Adipocyte (in vitro differentiated cells): Measurements from ENCODE around the gene PAFAH1B2.

Source experiments
- DNase-seq: peaks from one replicate; pipeline ENCODE4 v3.0.0-alpha.2; 2015; ENCODE audit warnings: low read depth
- H3K27me3 ChIP-seq: replicated peaks from 2 replicates; pipeline ENCODE4 v1.7.0; 2013; ENCODE audit warnings: mild to moderate bottlenecking, low read length, moderate library complexity; ENCODE audit not compliant: control insufficient read depth, insufficient read depth
- H3K36me3 ChIP-seq: 2 replicates; pipeline ENCODE4 v1.7.0; 2013; ENCODE audit warnings: low read length, mild to moderate bottlenecking, moderate library complexity; ENCODE audit not compliant: control insufficient read depth, insufficient read depth, severe bottlenecking
- H3K4me1 ChIP-seq: 2 replicates; pipeline ENCODE4 v1.7.0; 2013; ENCODE audit warnings: mild to moderate bottlenecking, low read length, moderate library complexity; ENCODE audit not compliant: control insufficient read depth, insufficient read depth
- H3K4me3 ChIP-seq: 2 replicates; pipeline ENCODE4 v1.7.0; 2013; ENCODE audit warnings: mild to moderate bottlenecking, low read length, moderate library complexity
- H3K9ac ChIP-seq: 2 replicates; pipeline ENCODE4 v1.7.0; 2013; ENCODE audit warnings: mild to moderate bottlenecking, low read length, moderate library complexity
- H3K9me3 ChIP-seq: 2 replicates; pipeline ENCODE4 v1.7.0; 2013; ENCODE audit warnings: mild to moderate bottlenecking, low read length, moderate library complexity; ENCODE audit not compliant: control insufficient read depth

PAFAH1B2 gene

GRCh38 chr11:117159892-117160291, 15.8 kb downstream of the PAFAH1B2 start:
- no peaks in the 10 kb centered on the region for H3K9me3 ChIP-seq
- H3K9ac ChIP-seq: no peak overlapping the region
- DNase-seq: no peak
- peaks cover 6% of the 10 kb centered on the region for H3K4me1 ChIP-seq
- no peaks in the 10 kb centered on the region for H3K27me3 ChIP-seq
- no peak overlapping the region for H3K4me3 ChIP-seq
- H3K36me3 ChIP-seq: peaks cover 83% of the 10 kb centered on the region

GRCh38 chr11:117160826-117161225, 16.7 kb downstream of the PAFAH1B2 start:
- Histone ChIP-seq H3K4me3 (no peak overlapping the region), H3K9ac (no peak overlapping the region), H3K36me3 (peaks cover 82% of the 10 kb centered on the region), H3K9me3 (no peaks in the 10 kb centered on the region), H3K27me3 (no peaks in the 10 kb centered on the region), H3K4me1 (peaks cover 7% of the 10 kb centered on the region)
- DNase-seq: no peak

- Histone ChIP-seq H3K4me3 (no peak overlapping the region), H3K27me3 (no peaks in the 10 kb centered on the region), H3K4me1 (peaks cover 32% of the 10 kb centered on the region), H3K9ac (no peak overlapping the region), H3K9me3 (no peaks in the 10 kb centered on the region), H3K36me3 (peaks cover 90% of the 10 kb centered on the region)
- DNase-seq: no peak
Measured at GRCh38 chr11:117166491-117166890, 22.4 kb downstream of the PAFAH1B2 start.

GRCh38 chr11:117169736-117170135, 25.6 kb downstream of the PAFAH1B2 start:
- Histone ChIP-seq H3K9ac (no peak overlapping the region), H3K27me3 (no peaks in the 10 kb centered on the region), H3K36me3 (peaks cover 59% of the 10 kb centered on the region), H3K4me3 (no peak overlapping the region), H3K4me1 (peaks cover 55% of the 10 kb centered on the region), H3K9me3 (no peaks in the 10 kb centered on the region)
- no peak for DNase-seq

- Histone ChIP-seq H3K4me1 (peaks cover 58% of the 10 kb centered on the region), H3K4me3 (no peak overlapping the region), H3K36me3 (peaks cover 57% of the 10 kb centered on the region), H3K9me3 (no peaks in the 10 kb centered on the region), H3K9ac (no peak overlapping the region), H3K27me3 (no peaks in the 10 kb centered on the region)
- no peak for DNase-seq
Measured at GRCh38 chr11:117170210-117170609, 26.1 kb downstream of the PAFAH1B2 start.

GRCh38 chr11:117171007-117171403, 26.9 kb downstream of the PAFAH1B2 start:
- Histone ChIP-seq H3K27me3 (no peaks in the 10 kb centered on the region), H3K4me3 (no peak overlapping the region), H3K9me3 (no peaks in the 10 kb centered on the region), H3K9ac (no peak overlapping the region), H3K4me1 (peaks cover 63% of the 10 kb centered on the region), H3K36me3 (peaks cover 49% of the 10 kb centered on the region)
- DNase-seq: no peak

- Histone ChIP-seq H3K9me3 (no peaks in the 10 kb centered on the region), H3K4me3 (no peak overlapping the region), H3K4me1 (peaks cover 62% of the 10 kb centered on the region), H3K27me3 (no peaks in the 10 kb centered on the region), H3K9ac (peak overlapping the region; percentile 62), H3K36me3 (peaks cover 44% of the 10 kb centered on the region)
- peak; percentile 34 for DNase-seq
Measured at GRCh38 chr11:117171404-117172061, 27.4 kb downstream of the PAFAH1B2 start.

- H3K36me3 ChIP-seq: peaks cover 32% of the 10 kb centered on the region
- H3K4me3 ChIP-seq: no peak overlapping the region
- DNase-seq: peak; percentile 49
- H3K9ac ChIP-seq: peak overlapping the region; percentile 7
- H3K27me3 ChIP-seq: no peaks in the 10 kb centered on the region
- H3K9me3 ChIP-seq: no peaks in the 10 kb centered on the region
- peaks cover 56% of the 10 kb centered on the region for H3K4me1 ChIP-seq
Measured at GRCh38 chr11:117172724-117173421, 28.8 kb downstream of the PAFAH1B2 start.

GRCh38 chr11:117175104-117175503, 31.0 kb downstream of the PAFAH1B2 start:
- Histone ChIP-seq H3K4me1 (peaks cover 66% of the 10 kb centered on the region), H3K9ac (no peak overlapping the region), H3K36me3 (peaks cover 11% of the 10 kb centered on the region), H3K27me3 (no peaks in the 10 kb centered on the region), H3K9me3 (no peaks in the 10 kb centered on the region), H3K4me3 (no peak overlapping the region)
- no peak for DNase-seq

GRCh38 chr11:117175781-117176180, 31.7 kb downstream of the PAFAH1B2 start:
- H3K9me3 ChIP-seq: no peaks in the 10 kb centered on the region
- H3K9ac ChIP-seq: no peak overlapping the region
- H3K4me3 ChIP-seq: no peak overlapping the region
- DNase-seq: no peak
- peaks cover 5% of the 10 kb centered on the region for H3K36me3 ChIP-seq
- H3K27me3 ChIP-seq: no peaks in the 10 kb centered on the region
- H3K4me1 ChIP-seq: peaks cover 68% of the 10 kb centered on the region

GRCh38 chr11:117176186-117176585, 32.1 kb downstream of the PAFAH1B2 start:
- Histone ChIP-seq H3K36me3 (peaks cover under 1% of the 10 kb centered on the region), H3K27me3 (no peaks in the 10 kb centered on the region), H3K9ac (no peak overlapping the region), H3K9me3 (no peaks in the 10 kb centered on the region), H3K4me3 (no peak overlapping the region), H3K4me1 (peaks cover 68% of the 10 kb centered on the region)
- DNase-seq: no peak
